NCI-H774 (cell line): ENCODE results near the gene HTRA2.

Experiments used
- DNase-seq: peaks from one replicate; lab custom pipeline; 2025; lab: John Stamatoyannopoulos, UW

HTRA2 gene

GRCh38 chr2:74562126-74562775 lies 32.5 kb downstream of the HTRA2 start:
- no peak for DNase-seq

GRCh38 chr2:74564222-74564621 lies 34.5 kb downstream of the HTRA2 start:
- DNase-seq, result no peak

DNA sequence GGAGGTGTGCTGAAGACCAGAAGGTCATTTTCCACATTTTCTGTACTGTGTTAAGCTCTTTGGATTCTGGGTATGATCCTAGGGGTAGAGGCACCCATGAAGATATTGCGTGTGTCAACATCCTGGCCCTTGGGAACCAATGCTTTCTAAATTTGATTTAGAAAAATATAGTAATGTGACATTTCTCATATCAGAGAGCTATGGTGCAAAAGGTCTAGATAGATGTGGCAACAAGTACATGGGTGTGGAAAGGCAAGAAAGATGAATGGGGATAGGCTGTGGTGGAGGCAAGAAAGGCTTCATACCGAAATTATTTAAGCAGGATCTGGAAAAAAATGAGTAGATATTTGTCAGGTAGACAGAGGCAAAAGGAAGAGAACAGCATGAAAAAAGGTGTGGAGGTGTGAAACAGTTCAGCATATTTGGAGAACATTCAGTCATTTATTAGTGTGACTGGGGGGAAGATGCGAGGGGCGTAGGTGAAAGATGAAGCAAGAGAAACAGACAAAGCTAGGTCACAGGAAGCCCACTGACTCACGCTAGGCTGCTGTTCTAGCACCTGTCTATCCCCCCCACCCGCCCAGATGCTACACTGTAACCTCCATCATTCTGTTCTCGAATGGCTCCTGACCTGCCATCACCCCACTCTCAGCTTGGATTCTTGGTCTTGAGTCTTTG lies 36.5 kb downstream of the HTRA2 start:
- no peak for DNase-seq

DNA sequence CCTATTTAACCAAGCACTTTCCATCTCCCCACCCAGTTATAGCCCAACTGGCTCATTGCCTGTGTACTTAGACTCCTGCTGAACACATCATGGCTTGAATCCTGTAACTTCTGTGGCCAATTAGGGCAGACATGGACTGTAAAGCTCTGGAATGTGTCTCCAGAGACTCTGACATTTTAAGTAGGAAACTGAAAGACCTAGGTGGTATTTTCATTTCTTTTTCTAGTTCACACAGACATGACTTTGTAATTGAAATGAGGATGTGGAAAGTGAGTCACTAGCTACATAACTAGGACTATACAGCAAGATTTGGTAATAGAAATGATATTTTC lies 37.0 kb downstream of the HTRA2 start:
- DNase-seq, result no peak

- DNase-seq, result no peak
Measured at GRCh38 chr2:74567881-74568280, 38.1 kb downstream of the HTRA2 start.

GRCh38 chr2:74569686-74570085 lies 40.0 kb downstream of the HTRA2 start:
- DNase-seq, result no peak

- no peak for DNase-seq
Measured at GRCh38 chr2:74571058-74571457, 41.3 kb downstream of the HTRA2 start.

GRCh38 chr2:74572178-74572925 lies 42.6 kb downstream of the HTRA2 start:
- no peak for DNase-seq

DNA sequence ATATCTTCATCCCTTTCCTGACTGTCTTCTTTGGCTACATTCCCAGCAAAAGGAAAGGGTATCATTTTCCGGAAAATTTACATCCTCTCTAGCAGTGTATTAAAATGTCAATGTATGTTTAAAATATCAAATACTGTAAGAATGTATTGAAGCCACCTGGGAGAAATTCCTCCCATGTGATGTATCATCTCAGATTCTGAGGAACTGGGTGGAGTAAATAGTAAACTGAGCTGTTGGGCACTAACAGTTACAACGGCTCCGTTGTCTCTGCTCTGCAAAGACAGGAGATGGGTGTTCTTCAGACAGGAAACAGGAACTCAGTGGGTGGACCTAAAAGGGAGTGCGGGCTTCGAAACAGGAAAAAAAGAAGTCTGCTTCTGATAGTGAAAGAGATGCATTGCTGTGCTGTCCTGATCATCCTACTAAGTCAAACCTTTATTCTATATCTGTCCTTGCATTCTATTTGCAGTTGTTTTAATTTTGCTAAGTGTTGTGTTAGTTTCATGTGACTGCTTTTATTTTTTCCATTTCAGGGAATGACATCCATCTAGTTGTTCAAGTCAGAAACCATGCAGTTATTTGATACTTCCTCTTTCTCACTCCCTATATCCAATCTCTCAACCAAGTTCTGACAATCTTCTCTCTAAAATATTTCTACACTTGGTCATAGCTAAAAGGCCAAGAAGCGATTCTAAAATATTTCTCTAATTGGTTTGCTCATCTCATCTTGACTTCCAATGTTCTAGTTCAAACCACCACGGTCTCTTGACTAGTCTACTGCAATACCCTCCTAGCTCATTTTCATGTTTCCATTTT lies 44.2 kb downstream of the HTRA2 start:
- DNase-seq, result no peak

- DNase-seq, result no peak
Measured at GRCh38 chr2:74575320-74575719, 45.6 kb downstream of the HTRA2 start.

GRCh38 chr2:74576211-74576862 lies 46.6 kb downstream of the HTRA2 start:
- no peak for DNase-seq

DNA sequence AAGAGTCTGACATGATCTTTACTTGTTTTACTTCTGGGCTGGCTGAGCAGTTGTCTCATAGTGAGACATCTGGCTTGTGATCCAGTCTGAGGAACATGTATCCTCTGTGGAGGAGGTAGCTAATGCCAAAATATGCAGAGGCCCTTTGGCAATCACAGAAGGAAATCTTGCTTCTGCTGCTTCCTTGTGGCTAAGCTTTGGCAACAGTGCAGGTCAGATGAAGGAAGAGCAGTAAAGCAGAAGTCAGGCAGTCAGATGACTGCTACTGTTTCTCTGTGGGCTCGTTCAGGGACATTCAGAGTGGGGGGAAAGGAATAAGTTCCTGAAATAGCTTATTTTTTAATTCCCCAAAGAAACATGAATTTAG lies 47.1 kb downstream of the HTRA2 start:
- DNase-seq, result no peak

GRCh38 chr2:74577448-74577847 lies 47.7 kb downstream of the HTRA2 start:
- DNase-seq, result no peak

DNA sequence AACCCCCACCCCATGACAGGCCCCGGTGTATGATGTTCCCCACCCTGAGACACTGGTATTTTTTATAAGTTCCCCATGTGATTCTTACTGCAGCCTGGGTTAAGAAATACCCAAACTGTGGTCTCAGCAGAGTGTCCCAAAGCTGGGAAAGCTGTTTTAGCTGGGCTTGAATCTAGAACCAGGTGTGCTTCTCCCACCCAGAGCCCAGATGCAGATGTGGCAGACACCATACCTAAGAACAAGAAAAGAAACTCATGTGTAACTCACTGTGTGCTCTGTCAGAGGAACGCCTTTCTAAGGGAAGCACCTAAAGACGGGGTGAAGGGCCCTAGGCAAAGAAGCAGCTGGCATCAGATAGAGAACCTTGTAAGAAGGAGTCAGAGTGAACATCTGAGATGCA lies 48.7 kb downstream of the HTRA2 start:
- no peak for DNase-seq

- DNase-seq, result no peak
Measured at GRCh38 chr2:74581463-74581862, 51.7 kb downstream of the HTRA2 start.

DNA sequence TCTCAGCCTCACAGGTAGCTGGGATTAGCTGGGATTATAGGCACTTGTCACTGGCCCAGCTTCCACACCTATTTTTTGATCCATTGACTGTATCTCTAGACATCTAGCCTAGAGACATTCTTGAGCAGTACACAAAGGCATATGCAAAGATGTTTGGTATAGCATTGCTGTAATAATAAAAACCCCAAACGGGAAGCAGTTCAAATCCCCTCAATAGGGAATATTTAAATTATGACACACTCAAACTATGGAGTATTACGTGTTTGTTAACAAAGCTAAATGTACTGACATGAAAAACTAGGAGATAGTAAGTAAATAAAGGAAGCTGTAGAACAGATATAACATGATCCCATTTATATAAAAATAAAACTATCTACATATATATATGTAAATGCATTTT lies 52.5 kb downstream of the HTRA2 start:
- no peak for DNase-seq
